HG02870 (cell line): ENCODE results near the gene ID1.
"Not testable (repeated sequence)": the region's sequence is repeated elsewhere in the genome, so short reads cannot be mapped to it uniquely, and the experiment has no call there.

ENCODE experiments used
- ATAC-seq: cut with Tn5 transposase; IDR thresholded peaks from one replicate; pipeline ENCODE4 v1.9.1; 2021; ENCODE audit warnings: mild to moderate bottlenecking, moderate library complexity; ENCODE audit not compliant: unreplicated experiment

ID1 gene

DNA sequence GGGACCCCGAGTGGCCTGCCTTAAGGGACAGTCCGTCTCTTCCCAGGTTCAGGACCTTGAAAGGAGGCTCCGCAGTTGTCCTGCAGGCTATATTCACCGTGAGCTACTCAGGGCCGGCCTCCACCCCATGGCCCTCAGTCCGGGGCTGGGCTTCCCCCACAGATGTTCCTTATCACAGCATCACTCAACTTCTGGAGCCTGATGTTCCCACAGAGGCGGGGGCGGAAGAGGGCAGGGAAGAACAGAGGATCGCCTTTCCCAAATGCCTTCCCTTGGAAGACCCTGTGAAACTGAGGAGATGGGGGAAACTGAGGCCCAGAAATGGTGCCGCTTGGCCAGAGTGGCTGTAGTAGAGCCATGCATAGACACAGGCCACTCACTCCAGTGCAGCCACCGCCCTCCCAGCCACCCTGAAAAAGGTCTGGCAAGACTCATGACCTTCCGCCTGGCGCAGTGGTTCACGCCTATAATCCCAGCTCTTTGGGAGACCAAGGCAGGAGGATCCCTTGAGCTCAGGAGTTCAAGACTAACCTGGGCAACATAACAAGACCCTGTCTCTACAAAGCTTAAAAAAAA is 28.3 kb downstream of the ID1 start:
- ATAC-seq: no peak

DNA sequence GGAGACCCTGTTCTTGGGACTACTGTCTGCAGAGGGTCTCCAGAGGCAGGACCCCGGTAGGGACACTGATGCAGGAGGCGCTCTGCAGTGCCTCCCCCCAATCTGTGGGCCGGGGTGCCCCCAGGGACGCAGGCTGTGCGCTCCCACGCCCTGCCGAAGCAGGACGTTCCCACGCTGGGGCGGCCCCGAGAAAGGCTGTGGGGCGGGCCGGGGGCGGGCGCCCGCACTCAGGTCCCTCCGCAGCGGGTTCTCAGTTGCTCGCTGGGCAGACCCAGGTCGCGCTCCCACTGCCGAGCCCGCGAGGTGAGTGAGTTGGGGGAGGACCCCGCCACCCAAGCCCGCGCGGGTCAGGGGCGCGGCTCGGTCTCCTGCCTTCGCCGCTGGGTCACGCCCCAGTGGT is 32.6 kb downstream of the ID1 start, which contains the start of gene COX4I2:
Gene COX4I2, plus strand, starts transcription at position 253 of the 400 bp plus-strand sequence. CDS start 1,106 bp downstream, outside the sequence.
- no peak for ATAC-seq

- no peak for ATAC-seq
Measured at GRCh38 chr20:31638317-31638716, 33.2 kb downstream of the ID1 start.

DNA sequence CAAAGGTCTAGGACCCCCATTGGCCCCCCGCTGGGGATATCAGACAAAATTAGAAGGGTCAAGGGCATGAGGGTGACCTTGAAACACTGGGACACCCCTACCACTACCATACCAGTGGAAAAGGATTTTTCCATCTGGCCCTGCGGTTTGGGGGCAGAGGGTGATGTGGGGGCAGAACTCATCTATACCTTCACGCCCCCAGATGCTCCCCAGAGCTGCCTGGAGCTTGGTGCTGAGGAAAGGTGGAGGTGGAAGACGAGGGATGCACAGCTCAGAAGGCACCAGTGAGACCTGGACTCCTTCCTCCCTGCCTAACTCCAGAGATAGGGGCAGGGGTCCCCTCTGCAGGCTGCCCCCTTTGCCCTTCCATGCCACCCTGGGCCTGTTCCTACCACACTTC is 33.7 kb downstream of the ID1 start:
- ATAC-seq: no peak

GRCh38 chr20:31640259-31640658 is 35.2 kb downstream of the ID1 start:
- no peak for ATAC-seq

DNA sequence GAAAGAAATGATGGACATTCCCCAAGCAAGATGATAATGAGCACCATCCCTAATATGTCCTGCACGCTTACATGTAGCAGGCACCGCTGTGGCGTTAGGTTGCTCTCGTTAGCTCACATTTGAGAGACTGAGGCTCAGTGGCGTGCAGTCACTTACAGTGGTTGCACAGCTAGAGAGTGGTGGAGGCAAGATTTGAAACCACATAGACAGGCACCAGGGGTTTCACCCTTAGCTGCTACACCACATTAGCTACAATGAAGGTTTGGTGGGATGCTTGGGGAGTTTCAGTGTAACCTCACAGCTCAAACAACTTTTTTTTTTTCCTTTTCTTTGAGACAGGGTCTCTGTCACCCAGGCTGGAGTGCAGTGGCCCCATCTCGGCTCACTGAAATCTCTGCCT is 36.3 kb downstream of the ID1 start:
- ATAC-seq: no peak

DNA sequence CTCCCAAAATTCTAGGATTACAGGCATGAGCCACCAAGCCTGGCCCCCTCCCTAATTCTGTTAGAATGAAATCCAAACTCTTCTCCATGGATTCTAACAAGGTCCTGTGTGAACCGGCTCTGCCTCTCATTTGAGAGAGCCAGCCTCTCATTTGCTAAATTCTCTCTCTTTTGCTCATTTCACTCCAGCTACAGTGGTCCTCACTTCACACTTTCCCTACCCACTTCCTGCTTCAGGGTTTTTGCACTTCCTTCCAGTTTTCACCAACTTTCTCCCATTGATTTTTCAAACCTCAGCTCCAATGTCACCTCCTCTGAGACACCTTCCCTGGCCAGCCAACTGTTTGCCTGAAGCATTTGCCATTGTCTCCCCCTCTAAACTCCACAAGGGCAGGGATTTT is 37.7 kb downstream of the ID1 start:
- no peak for ATAC-seq

DNA sequence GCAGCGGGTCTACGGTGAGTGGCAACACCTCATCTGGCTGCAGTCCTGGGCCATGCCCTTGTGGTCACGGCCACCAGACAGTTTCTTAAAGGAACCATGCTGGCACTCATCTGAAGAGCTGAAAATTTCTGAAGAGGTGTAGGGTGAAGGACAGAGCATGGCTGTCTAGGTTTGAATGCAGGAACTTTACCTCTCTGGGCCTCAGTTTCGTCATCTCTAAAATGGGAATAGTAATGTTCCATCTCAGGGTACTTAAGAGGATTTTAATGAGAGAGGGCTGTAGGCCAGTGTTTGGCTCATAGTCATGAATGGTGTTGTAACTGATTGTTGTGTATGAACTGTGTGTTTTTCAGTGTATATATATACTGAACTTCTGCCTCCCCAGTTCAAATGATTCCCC is 38.4 kb downstream of the ID1 start:
- no peak for ATAC-seq

DNA sequence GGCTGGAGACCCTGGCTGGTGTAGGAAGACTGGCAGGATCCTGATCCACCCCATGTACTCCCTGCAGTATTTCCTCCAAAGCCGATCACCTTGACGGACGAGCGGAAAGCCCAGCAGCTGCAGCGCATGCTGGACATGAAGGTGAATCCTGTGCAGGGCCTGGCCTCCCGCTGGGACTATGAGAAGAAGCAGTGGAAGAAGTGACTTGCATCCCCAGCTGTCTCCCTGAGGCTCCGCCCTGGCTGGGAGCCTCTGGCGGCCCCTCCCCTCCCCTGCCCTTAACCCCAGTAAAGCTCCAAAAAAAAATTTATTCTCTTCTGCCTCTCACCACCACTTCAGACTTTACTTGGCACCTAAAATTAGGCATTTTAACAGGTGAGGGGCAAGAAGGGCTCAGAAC is 39.6 kb downstream of the ID1 start:
- no peak for ATAC-seq

DNA sequence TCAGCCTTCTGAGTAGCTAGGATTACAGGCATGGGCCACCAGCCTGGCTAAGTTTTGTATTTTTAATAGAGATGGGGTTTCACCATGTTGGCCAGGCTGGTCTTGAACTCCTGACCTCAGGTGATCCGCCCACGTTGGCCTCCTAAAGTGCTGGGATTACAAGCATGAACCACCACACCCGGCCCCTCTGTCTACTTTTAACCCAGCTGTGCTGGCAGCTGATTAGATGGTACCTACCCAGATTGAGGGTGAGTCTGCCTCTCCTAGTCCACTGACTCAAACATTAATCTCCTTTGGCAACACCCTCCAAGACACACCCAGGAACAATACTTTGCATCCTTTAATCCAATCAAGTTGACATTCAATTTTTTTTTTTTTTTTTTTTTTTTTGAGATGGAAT is 43.0 kb downstream of the ID1 start:
- not testable (repeated sequence) for ATAC-seq

DNA sequence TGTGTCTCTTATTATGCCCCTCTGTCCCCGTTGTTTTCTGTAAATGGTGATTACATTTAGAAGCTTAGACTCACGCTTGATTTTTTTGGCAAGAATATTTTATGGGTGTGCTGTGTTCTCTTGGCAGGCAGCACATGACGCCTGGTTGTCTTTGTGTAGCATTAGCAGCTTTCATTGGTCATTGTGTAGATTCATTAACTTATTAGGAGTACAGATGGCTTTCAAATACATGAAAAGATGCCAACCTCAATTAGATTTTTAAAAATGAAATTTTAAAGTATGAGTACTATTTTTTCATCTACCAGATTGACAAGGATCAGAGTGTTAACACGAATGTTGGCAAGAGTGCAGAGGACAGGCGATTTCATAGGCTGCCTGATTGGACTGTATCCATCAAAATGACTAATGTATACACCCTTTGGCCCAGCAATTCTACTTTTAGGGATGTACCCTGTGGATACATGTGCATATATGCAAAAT is 47.9 kb downstream of the ID1 start:
- no peak for ATAC-seq

DNA sequence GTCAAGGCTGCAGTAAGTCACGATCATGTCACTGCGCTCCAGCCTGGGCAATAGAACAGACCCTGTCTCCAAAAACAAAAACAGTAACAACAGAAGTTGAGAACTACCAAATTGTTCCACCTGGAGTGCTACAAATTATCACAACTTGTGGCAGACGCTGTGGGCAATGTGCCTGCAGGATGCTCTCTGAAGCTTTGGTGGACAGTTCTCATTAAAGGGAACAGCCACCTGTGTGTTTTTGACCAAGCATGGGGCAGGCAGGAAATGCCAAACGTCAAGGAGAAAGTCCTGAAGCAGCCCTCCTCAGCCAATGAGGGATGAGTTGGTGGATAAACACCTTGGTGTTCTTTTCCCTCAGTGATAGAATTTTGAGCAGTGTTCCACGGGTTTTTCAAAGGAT is 48.5 kb downstream of the ID1 start:
- ATAC-seq: no peak

DNA sequence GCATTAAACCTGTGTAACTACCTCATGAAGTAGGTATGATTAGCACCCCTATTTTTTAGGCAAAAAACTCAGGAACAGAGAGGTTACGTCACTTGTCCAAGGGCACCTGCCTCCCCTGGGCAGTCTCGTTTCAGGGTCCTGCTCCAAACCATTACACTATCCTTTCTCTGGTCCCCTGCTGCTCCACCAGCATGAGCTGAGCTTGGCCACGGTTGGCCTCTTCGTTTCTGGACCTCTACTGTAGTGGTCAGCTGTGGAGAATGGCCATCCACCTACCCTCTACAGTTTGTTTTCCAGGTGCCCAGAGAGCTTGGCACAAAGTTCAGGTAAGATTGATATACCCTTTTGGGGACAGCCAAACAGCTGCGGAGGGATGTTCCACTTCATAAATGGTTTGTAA is 49.4 kb downstream of the ID1 start:
- ATAC-seq: no peak
